ENCODE measurements around the gene LDLRAD4.

DNA sequence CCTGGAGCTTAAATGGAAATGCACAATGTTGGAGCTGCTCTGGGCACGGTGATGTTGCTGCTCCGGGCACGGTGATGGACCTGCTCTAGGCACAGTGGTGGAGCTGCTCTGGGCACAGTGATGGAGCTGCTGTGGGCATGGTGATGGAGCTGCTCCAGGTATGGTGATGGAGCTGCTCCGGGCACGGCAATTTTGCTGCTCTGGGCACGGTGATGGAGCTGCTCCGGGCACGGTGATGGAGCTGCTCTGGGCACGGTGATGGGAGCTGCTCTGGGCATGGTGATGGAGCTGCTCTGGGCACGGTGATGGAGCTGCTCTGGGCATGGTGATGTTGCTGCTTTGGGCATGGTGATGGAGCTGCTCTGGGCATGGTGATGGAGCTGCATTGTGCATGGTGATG is 79.7 kb downstream of the LDLRAD4 start:
- TF ChIP-seq, protein P1, sequence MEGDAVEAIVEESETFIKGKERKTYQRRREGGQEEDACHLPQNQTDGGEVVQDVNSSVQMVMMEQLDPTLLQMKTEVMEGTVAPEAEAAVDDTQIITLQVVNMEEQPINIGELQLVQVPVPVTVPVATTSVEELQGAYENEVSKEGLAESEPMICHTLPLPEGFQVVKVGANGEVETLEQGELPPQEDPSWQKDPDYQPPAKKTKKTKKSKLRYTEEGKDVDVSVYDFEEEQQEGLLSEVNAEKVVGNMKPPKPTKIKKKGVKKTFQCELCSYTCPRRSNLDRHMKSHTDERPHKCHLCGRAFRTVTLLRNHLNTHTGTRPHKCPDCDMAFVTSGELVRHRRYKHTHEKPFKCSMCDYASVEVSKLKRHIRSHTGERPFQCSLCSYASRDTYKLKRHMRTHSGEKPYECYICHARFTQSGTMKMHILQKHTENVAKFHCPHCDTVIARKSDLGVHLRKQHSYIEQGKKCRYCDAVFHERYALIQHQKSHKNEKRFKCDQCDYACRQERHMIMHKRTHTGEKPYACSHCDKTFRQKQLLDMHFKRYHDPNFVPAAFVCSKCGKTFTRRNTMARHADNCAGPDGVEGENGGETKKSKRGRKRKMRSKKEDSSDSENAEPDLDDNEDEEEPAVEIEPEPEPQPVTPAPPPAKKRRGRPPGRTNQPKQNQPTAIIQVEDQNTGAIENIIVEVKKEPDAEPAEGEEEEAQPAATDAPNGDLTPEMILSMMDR (IDR thresholded peaks at IDR 0.05), result no peak
- TF ChIP-seq EZH2phosphoT487 (IDR thresholded peaks at IDR 0.05; ENCODE audit: borderline replicate concordance, low read depth), result no peak

Data from SK-N-SH (cell line).